Activated CD8-positive, alpha-beta memory T cell treated with anti-CD3 and anti-CD28 coated beads, Interleukin-2, amount 50 U/mL, for 48 hours (primary cell): ENCODE results near the gene OVOL2.

Source experiments
- DNase-seq: peaks from one replicate; pipeline ENCODE4 v3.0.0-alpha.2; 2020

OVOL2 gene

GRCh38 chr20:18011482-18011881 is 46.2 kb downstream of the OVOL2 start:
- no peak for DNase-seq

GRCh38 chr20:18009116-18009515 is 48.6 kb downstream of the OVOL2 start:
- no peak for DNase-seq

- DNase-seq: no peak
Observed at GRCh38 chr20:18007534-18008292, 50.0 kb downstream of the OVOL2 start.

- no peak for DNase-seq
Observed at GRCh38 chr20:18006684-18007083, 51.0 kb downstream of the OVOL2 start.

- no peak for DNase-seq
Observed at GRCh38 chr20:18005990-18006364, 51.7 kb downstream of the OVOL2 start.

GRCh38 chr20:18005170-18005989 is 52.3 kb downstream of the OVOL2 start:
- no peak for DNase-seq

GRCh38 chr20:18004384-18005031 is 53.2 kb downstream of the OVOL2 start:
- no peak for DNase-seq

- no peak for DNase-seq
Observed at GRCh38 chr20:18003897-18004296, 53.8 kb downstream of the OVOL2 start.

- DNase-seq: no peak
Observed at GRCh38 chr20:18001131-18001921, 56.4 kb downstream of the OVOL2 start.

GRCh38 chr20:17999566-17999965 is 58.1 kb downstream of the OVOL2 start:
- DNase-seq: no peak

GRCh38 chr20:17998446-17998845 is 59.3 kb downstream of the OVOL2 start:
- DNase-seq: no peak

- no peak for DNase-seq
Observed at GRCh38 chr20:17995967-17996819, 61.5 kb downstream of the OVOL2 start.

- DNase-seq: no peak
Observed at GRCh38 chr20:17993546-17993945, 64.2 kb downstream of the OVOL2 start.

- DNase-seq: no peak
Observed at GRCh38 chr20:17992847-17993513, 64.7 kb downstream of the OVOL2 start.

- peak; percentile 62 for DNase-seq
Observed at GRCh38 chr20:17992224-17992637, 65.5 kb downstream of the OVOL2 start.

GRCh38 chr20:17990278-17990972 is 67.3 kb downstream of the OVOL2 start:
- no peak for DNase-seq

- DNase-seq: no peak
Observed at GRCh38 chr20:17987988-17988387, 69.7 kb downstream of the OVOL2 start.

GRCh38 chr20:17985388-17986018 is 72.2 kb downstream of the OVOL2 start:
- DNase-seq: peak; percentile 7

- DNase-seq: no peak
Observed at GRCh38 chr20:17976305-17976704, 81.4 kb downstream of the OVOL2 start.
